SK-N-MC (cell line): ENCODE results near the gene MEIS2.

Source experiments
- DNase-seq: peaks from one replicate; pipeline ENCODE4 v3.0.0-alpha.2; 2011; ENCODE audit warnings: low read depth, low spot score
- H3K27ac ChIP-seq: fragments of 200-600 bp; sonication (generic); 2 replicates; pipeline ENCODE4 v1.5.1; 2016; ENCODE audit warnings: mixed run types
- H3K36me3 ChIP-seq: fragments of 200-600 bp; sonication (generic); 2 replicates; pipeline ENCODE4 v1.6.1; 2017; ENCODE audit warnings: antibody characterized with exemption, low read length, mixed read lengths; ENCODE audit not compliant: insufficient read depth
- H3K4me3 ChIP-seq: fragments of 200-600 bp; sonication (generic); 2 replicates; pipeline ENCODE4 v1.5.1; 2016
- H3K9ac ChIP-seq: fragments of 200-600 bp; sonication (generic); 2 replicates; pipeline ENCODE4 v1.8.0; 2017; ENCODE audit warnings: mixed run types, mixed read lengths; ENCODE audit not compliant: insufficient read length
- H3K9me3 ChIP-seq: fragments of 200-600 bp; sonication (generic); 2 replicates; pipeline ENCODE4 v1.6.1; 2017; ENCODE audit warnings: low read depth, mild to moderate bottlenecking, antibody characterized with exemption, low read length, moderate library complexity, mixed read lengths
- EZH2 ChIP-seq: fragments of 200-600 bp; sonication (generic); IDR thresholded peaks from one replicate; pipeline ENCODE4 v1.6.1; 2017; ENCODE audit warnings: antibody characterized with exemption
- FOXP2 ChIP-seq: optimal IDR thresholded peaks from 2 replicates; pipeline ENCODE3; 2011; ENCODE audit warnings: mild to moderate bottlenecking, moderate library complexity; ENCODE audit not compliant: insufficient read depth; ENCODE audit errors: extremely low read length, control extremely low read depth
- POLR2AphosphoS5 ChIP-seq: IDR thresholded peaks from 2 replicates; pipeline ENCODE4 v1.6.1; 2012; ENCODE audit warnings: mild to moderate bottlenecking, low read depth, low read length, borderline replicate concordance

Gene MEIS2

DNA sequence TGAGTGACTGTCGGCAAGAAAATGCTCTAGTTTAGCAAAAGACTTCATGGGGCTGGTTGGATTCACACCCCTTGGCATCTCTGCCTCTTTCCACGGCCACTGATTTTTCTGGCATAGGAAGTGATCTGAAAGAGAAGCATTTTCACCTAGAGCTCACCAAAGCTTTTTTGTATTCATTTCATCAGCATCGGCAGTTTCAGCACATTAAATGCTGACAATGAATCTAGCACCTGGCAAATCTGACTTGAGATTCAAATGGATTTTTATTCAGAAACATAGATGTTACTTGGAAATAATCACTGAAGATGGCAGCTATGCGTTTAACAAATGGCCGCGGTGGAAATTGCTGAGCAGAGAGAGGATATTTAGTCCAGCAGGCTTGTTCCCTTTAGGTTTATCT lies 155.9 kb downstream of the MEIS2 start:
- Histone ChIP-seq H3K9me3 (no peaks in the 10 kb centered on the region), H3K27ac (no peak overlapping the region), H3K36me3 (no peaks in the 10 kb centered on the region; the same call in 1 of the 2 replicates), H3K4me3 (no peak overlapping the region), H3K9ac (no peak overlapping the region)
- no peak for DNase-seq
- TF ChIP-seq EZH2 (no peak), POLR2AphosphoS5 (no peak), FOXP2 (no peak)

DNA sequence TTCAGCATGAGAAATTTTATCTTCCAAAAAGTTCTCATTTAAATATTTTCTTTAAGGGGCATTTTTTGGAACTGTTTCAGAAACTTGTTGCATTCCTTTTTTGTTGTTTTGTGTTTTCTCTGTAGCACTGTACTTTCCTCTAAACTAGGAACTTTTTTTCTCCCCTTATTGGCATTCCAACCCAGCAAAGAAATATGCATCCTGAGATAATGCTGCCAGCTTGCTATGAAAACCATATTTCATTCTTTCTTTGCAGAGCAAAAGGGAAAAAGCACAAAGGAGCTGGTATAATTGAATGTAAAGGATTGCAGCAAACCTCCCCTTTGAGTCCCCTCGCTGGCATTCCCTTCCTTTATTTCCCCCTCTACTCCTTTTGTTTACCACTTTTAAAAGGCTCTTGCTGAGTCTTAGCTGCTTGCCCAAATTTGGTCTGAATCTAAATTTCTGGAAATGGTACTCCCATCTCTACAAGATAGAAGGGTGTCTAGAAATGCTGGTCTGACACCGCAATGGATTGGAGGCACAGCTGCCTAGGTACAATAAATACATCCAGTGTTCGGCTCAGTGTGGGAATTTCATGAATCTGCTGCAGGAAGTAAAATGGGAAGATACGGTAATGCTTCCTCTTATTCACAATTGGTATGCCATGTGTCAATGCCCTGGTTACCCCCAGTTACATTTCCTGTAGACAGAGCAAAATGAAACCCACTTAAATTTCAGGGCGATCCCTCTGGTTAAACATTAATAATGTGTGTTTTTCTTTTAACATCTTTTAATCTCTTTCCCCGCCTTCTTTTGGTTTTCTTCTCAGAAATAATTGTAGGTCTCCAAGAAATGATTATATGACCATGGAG lies 156.6 kb downstream of the MEIS2 start:
- H3K9me3 ChIP-seq, result no peaks in the 10 kb centered on the region
- no peak for TF ChIP-seq EZH2
- TF ChIP-seq FOXP2, result no peak
- no peak for TF ChIP-seq POLR2AphosphoS5
- DNase-seq, result no peak
- peak overlapping the region; percentile 35; the same call in 1 of the 2 replicates for H3K27ac ChIP-seq
- no peaks in the 10 kb centered on the region; the same call in 1 of the 2 replicates for H3K36me3 ChIP-seq
- no peak overlapping the region for H3K9ac ChIP-seq
- H3K4me3 ChIP-seq, result no peak overlapping the region

DNA sequence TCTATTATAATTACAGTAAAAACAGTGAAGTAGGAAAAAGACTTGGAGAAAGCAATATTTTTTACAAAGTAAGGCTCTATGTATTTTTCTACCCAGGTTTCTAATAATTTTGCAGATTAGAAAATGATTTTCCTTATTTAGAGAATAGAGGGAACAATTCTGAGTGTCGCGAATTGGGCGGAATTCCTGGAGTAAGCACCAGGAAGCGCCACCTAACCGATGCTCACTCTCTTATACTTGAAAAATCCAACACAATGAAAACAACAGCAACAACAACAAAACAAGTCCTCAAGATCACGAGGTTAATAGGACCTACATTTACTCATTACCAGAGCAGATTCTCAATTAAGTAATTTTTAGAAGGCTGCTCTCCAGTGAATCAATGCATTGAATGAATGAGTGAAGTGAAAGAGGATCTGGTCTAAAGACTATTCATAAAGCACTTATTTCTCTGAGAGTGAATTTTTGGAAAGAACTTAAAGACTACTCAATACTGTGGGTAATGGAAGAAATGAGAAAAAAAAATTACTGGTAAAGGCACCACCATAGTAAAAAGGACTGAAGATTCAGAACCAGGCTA lies 158.0 kb downstream of the MEIS2 start:
- no peak overlapping the region for H3K9ac ChIP-seq
- DNase-seq, result no peak
- H3K9me3 ChIP-seq, result no peaks in the 10 kb centered on the region
- no peak for TF ChIP-seq EZH2
- TF ChIP-seq FOXP2, result no peak
- TF ChIP-seq POLR2AphosphoS5, result no peak
- H3K36me3 ChIP-seq, result no peaks in the 10 kb centered on the region; the same call in 1 of the 2 replicates
- H3K27ac ChIP-seq, result no peak overlapping the region
- H3K4me3 ChIP-seq, result no peak overlapping the region

DNA sequence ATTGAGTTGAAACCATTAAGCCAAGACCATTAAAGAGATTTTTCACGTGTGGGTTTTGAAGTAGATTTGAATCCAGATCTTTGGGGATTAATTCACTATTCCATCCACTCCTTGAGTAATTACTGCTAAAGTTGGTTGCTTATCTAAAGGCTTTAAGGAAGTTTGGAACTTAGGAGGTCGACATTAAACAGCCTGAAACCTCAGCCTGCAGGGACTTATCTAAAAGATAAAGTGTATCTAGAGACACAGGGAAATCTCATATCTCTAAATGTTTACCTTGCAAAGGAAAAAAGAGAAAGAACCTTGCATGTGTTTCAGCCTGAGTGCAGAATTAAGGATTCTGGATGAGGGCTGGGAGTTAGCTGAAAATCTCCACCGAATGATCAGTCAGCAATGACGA lies 158.6 kb downstream of the MEIS2 start:
- Histone ChIP-seq H3K9me3 (no peaks in the 10 kb centered on the region), H3K9ac (no peak overlapping the region), H3K36me3 (no peaks in the 10 kb centered on the region; the same call in 1 of the 2 replicates), H3K27ac (no peak overlapping the region), H3K4me3 (no peak overlapping the region)
- DNase-seq, result no peak
- TF ChIP-seq FOXP2 (no peak), POLR2AphosphoS5 (no peak), EZH2 (no peak)

DNA sequence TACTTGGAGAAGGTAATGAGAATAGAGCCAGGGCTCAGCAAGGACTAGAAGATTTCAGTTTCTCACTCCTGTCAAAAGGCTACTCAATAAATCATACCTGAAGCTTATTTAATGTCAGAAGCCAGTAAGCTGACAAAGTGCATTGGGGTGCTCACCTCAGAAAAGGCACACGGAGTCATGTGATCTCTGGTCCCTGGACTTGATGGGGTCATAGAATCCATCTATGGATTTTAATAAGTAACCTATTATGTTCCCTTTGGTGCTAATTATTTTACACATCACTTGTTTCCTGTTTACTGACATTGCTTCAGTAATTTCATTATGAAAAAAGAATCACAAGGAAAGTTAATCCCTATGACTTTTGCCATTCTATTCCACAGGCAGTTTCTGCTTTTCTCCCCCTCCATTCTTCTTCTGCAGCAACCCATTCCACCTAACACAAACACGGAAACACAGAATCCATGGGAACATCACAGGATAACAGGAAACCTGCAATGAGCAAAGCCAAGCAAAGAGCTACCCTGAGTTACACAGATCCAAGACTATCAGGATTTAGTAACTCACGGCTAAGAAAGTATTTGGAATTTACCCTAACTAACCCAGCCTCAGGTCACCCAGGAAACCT lies 159.6 kb downstream of the MEIS2 start:
- Histone ChIP-seq H3K27ac (no peak overlapping the region), H3K9ac (no peak overlapping the region), H3K36me3 (no peaks in the 10 kb centered on the region; the same call in 1 of the 2 replicates), H3K4me3 (no peak overlapping the region), H3K9me3 (no peaks in the 10 kb centered on the region)
- DNase-seq, result no peak
- TF ChIP-seq FOXP2, result no peak
- TF ChIP-seq POLR2AphosphoS5, result no peak
- no peak for TF ChIP-seq EZH2

DNA sequence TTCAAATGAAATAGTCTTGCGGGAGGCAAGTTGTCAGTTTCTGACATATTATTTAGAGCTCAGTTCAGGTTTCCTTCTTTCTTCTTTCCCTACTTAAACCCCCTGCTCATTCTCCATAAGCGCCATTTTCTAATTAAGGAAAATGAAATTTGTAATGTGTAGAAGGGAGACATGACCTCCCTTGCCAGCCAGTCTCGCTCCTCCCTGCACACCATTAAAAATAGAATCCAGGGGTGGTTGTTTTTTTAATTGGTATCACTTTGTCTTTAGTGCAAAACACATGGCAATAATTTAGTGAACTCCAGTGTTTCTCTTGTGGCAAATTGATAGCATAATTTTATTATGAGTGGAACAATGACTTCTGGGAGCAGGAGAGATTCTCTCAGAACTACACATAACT lies 160.1 kb downstream of the MEIS2 start:
- no peak for DNase-seq
- Histone ChIP-seq H3K9ac (no peak overlapping the region), H3K36me3 (no peaks in the 10 kb centered on the region; the same call in 1 of the 2 replicates), H3K4me3 (no peak overlapping the region), H3K9me3 (no peaks in the 10 kb centered on the region), H3K27ac (no peak overlapping the region)
- no peak for TF ChIP-seq FOXP2
- TF ChIP-seq POLR2AphosphoS5, result no peak
- TF ChIP-seq EZH2, result no peak

DNA sequence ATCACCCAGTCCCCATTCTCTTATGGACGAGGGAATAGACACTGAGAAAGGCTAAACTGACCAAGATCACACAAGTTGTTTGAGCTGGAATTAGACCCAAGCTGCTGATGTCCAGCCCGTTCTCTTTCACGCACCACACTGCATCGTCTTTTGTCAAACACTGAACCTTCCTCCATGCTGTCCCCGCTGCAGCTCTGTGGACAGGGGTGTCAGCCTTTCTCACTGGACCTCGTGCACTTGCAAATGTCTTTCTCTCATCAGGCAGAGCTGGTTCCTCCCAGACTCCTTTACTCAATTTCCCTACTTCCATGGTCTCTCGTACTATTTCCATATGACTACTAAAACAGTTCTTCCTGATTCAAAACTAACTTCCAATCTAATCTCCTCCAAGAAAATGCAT lies 161.6 kb downstream of the MEIS2 start:
- H3K9me3 ChIP-seq, result no peaks in the 10 kb centered on the region
- TF ChIP-seq EZH2 (no peak), POLR2AphosphoS5 (no peak), FOXP2 (no peak)
- DNase-seq, result no peak
- no peaks in the 10 kb centered on the region; the same call in 1 of the 2 replicates for H3K36me3 ChIP-seq
- H3K4me3 ChIP-seq, result no peak overlapping the region
- H3K27ac ChIP-seq, result no peak overlapping the region
- no peak overlapping the region for H3K9ac ChIP-seq

DNA sequence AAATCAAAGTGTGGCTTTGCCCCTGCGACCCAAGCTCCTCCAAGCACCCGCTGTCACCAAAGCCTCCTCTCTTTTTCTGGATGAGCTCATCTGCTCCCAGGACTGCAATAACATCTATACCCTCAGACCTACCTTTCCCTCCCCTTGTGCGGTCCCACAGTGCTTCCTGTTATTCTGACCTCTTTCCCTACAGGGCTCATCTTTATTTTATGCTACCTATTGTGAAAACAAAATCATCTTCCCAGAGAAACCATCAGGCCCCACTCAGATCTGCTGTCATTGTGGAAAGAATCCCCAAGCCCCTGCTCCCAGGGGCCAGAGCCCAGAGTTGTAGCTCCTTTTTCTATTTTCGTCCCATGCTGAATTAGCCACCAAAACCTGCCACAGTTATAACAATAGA lies 162.2 kb downstream of the MEIS2 start:
- DNase-seq, result no peak
- TF ChIP-seq FOXP2 (no peak), POLR2AphosphoS5 (no peak), EZH2 (no peak)

More for the DNA sequence above, 162.2 kb downstream of the MEIS2 start:
- Histone ChIP-seq H3K9me3 (no peaks in the 10 kb centered on the region), H3K4me3 (no peak overlapping the region), H3K27ac (no peak overlapping the region), H3K9ac (no peak overlapping the region), H3K36me3 (no peaks in the 10 kb centered on the region; the same call in 1 of the 2 replicates)
